NCI-H524 (cell line): ENCODE measurements around the gene ADH1C.
"Not testable (repeated sequence)": the region's sequence is repeated elsewhere in the genome, so short reads cannot be mapped to it uniquely, and the experiment has no call there.

Experiments
- DNase-seq, 2 experiments: peaks; one replicate each; lab custom pipeline; 2025; lab: John Stamatoyannopoulos, UW

Gene ADH1C

GRCh38 chr4:99357948-99358347, 5.4 kb upstream of the ADH1C start:
- DNase-seq: no peak

GRCh38 chr4:99356992-99357391, 4.4 kb upstream of the ADH1C start:
- DNase-seq: no peak

- not testable (repeated sequence) for DNase-seq
These were observed 3.6 kb upstream of the ADH1C start for GRCh38 chr4:99356149-99356548.

GRCh38 chr4:99351487-99351886, 1.1 kb downstream of the ADH1C start:
- no peak for DNase-seq

- DNase-seq: no peak
These were observed 3.2 kb downstream of the ADH1C start for GRCh38 chr4:99349338-99349737.

- not testable (repeated sequence) for DNase-seq
These were observed 9.9 kb downstream of the ADH1C start for GRCh38 chr4:99342624-99343023.

GRCh38 chr4:99341426-99341825, 11.1 kb downstream of the ADH1C start:
- no peak for DNase-seq

- DNase-seq: no peak
These were observed 13.4 kb downstream of the ADH1C start for GRCh38 chr4:99339172-99339571.

- DNase-seq: no peak
These were observed 16.0 kb downstream of the ADH1C start for GRCh38 chr4:99336553-99336952.

GRCh38 chr4:99334880-99335279, 17.7 kb downstream of the ADH1C start:
- no peak for DNase-seq

- no peak for DNase-seq
These were observed 21.9 kb downstream of the ADH1C start for GRCh38 chr4:99330648-99331047.

- no peak for DNase-seq
These were observed 22.7 kb downstream of the ADH1C start for GRCh38 chr4:99329876-99330275.

GRCh38 chr4:99324979-99325378, 27.6 kb downstream of the ADH1C start:
- DNase-seq: no peak

GRCh38 chr4:99324361-99324760, 28.2 kb downstream of the ADH1C start:
- no peak for DNase-seq

- DNase-seq: peak; percentile 79 to 90
These were observed 28.8 kb downstream of the ADH1C start for GRCh38 chr4:99323756-99324155.

GRCh38 chr4:99321241-99322191, 31.0 kb downstream of the ADH1C start, which contains the start of gene ADH1B:
Gene ADH1B, minus strand, starts transcription at chr4:99321401. Its CDS starts 70 bp downstream, at chr4:99321331.
- DNase-seq: no peak

- DNase-seq: not testable (repeated sequence)
These were observed 34.7 kb downstream of the ADH1C start for GRCh38 chr4:99317811-99318210.

GRCh38 chr4:99317354-99317753, 35.2 kb downstream of the ADH1C start:
- no peak for DNase-seq

- DNase-seq: no peak
These were observed 36.7 kb downstream of the ADH1C start for GRCh38 chr4:99315839-99316238.

- no peak for DNase-seq
These were observed 38.3 kb downstream of the ADH1C start for GRCh38 chr4:99314211-99314610.

GRCh38 chr4:99310389-99310788, 42.2 kb downstream of the ADH1C start:
- no peak for DNase-seq

GRCh38 chr4:99305638-99306400, 46.7 kb downstream of the ADH1C start:
- DNase-seq: no peak
